Endodermal cell (in vitro differentiated cells): Measurements from ENCODE around the gene TBR1. TPM values are rescaled to one million over a fixed set of nuclear protein-coding genes. Genes with fewer than 3 reads are reported as not detected.

ENCODE experiments used
- DNase-seq: peaks from one replicate; pipeline ENCODE4 v3.0.0-alpha.2; 2017
- H3K27ac ChIP-seq: 2 replicates; pipeline ENCODE4 v1.5.1; 2013; ENCODE audit warnings: mild to moderate bottlenecking, low read depth, low read length, moderate library complexity
- H3K27me3 ChIP-seq: 2 replicates; pipeline ENCODE4 v1.6.1; 2013; ENCODE audit warnings: mild to moderate bottlenecking, low read length, moderate library complexity; ENCODE audit not compliant: insufficient read depth, control insufficient read depth, poor library complexity, severe bottlenecking
- H3K36me3 ChIP-seq: 2 replicates; pipeline ENCODE4 v1.7.0; 2013; ENCODE audit warnings: mild to moderate bottlenecking, low read length, moderate library complexity; ENCODE audit not compliant: control insufficient read depth, insufficient read depth
- H3K4me1 ChIP-seq: one replicate; pipeline ENCODE4 v1.7.0; 2013; ENCODE audit warnings: low read length; ENCODE audit not compliant: control insufficient read depth, insufficient read depth
- H3K4me3 ChIP-seq: 2 replicates; pipeline ENCODE4 v1.5.1; 2013; ENCODE audit warnings: mild to moderate bottlenecking, low read length, moderate library complexity
- H3K9ac ChIP-seq: 2 replicates; pipeline ENCODE4 v1.6.1; 2013; ENCODE audit warnings: mild to moderate bottlenecking, low read length, moderate library complexity; ENCODE audit not compliant: poor library complexity, severe bottlenecking; ENCODE audit errors: extremely low read depth
- H3K9me3 ChIP-seq: 2 replicates; pipeline ENCODE4 v1.6.1; 2013; ENCODE audit warnings: mild to moderate bottlenecking, low read length, moderate library complexity; ENCODE audit not compliant: control insufficient read depth
- H3K27ac Mint-ChIP-seq: 2 replicates; pipeline ENCODE4 v1.8.0; 2020; ENCODE audit warnings: mixed read lengths
- H3K27me3 Mint-ChIP-seq: 2 replicates; pipeline ENCODE4 v1.8.0; 2021; ENCODE audit warnings: mild to moderate bottlenecking, mixed read lengths; ENCODE audit not compliant: insufficient read depth
- H3K36me3 Mint-ChIP-seq: 2 replicates; pipeline ENCODE4 v1.8.0; 2020; ENCODE audit warnings: low read depth, mixed read lengths
- H3K4me1 Mint-ChIP-seq: 2 replicates; pipeline ENCODE4 v1.8.0; 2020; ENCODE audit warnings: mixed read lengths
- H3K4me3 Mint-ChIP-seq: 2 replicates; pipeline ENCODE4 v1.8.0; 2020; ENCODE audit warnings: mild to moderate bottlenecking, moderate library complexity, mixed read lengths
- H3K9me3 Mint-ChIP-seq: 2 replicates; pipeline ENCODE4 v1.8.0; 2020; ENCODE audit warnings: mild to moderate bottlenecking, mixed read lengths
- CTCF ChIP-seq: fragments of 200-600 bp; sonication (generic); conservative IDR thresholded peaks from 2 replicates; pipeline ENCODE4 v1.5.0; 2021; ENCODE audit warnings: antibody characterized with exemption, mild to moderate bottlenecking
- WGBS, 2 experiments: methylation state at CpG; one replicate each; pipeline versions ENCODE4 v1.1.5 to v1.1.7; 2013; ENCODE audit warnings: missing lambda C conversion rate in 2 of 2, mixed read lengths in 1 of 2; ENCODE audit not compliant: insufficient coverage in 1 of 2, insufficient read length in 1 of 2; 5-methylcytosine and 5-hydroxymethylcytosine counted together
- long read RNA-seq, 4 experiments: library from polyadenylated mRNA in 2 of 4; library from RNA in 1 of 4; library from capped mRNA in 1 of 4; stranded (forward) in 3 of 4; unstranded in 1 of 4; transcript quantifications; one replicate each; pipeline ENCODE4 v2.0.0, GENCODE V29; 2020 to 2021; ENCODE audit warnings: inconsistent platforms in 1 of 4
- polyA plus RNA-seq, 2 experiments: library from polyadenylated mRNA; stranded (reverse); fragments of 50-300 nt; gene quantifications; one replicate each; pipeline ENCODE4 v1.2.3, GENCODE V29; 2013
- total RNA-seq, 2 donors: library from RNA; stranded (reverse); fragmentation: NEBNext Ultra II Directional in 1 of 2; extraction: Animal tissue kit (Norgen Biotek cat#: 25700) in 1 of 2; gene quantifications; 2 replicates in 1 of 2; 3 replicates in 1 of 2; pipeline ENCODE4 v1.2.1, GENCODE V29; 2021

TBR1 gene
- total RNA-seq: 1 to 10 TPM; 1.2 to 2.4 TPM
- 0.25 TPM for polyA plus RNA-seq (2013, experiment 1 of 2)
- polyA plus RNA-seq (2013, experiment 2 of 2): 0.12 TPM
- long read RNA-seq, experiment 1, partial matches to known transcripts: 0 of 2 reads
- long read RNA-seq, experiment 1, other reads (novel, unspliced or antisense): 2 of 2 reads
- long read RNA-seq, experiment 2, partial matches to known transcripts: 4 of 4 reads
- long read RNA-seq, experiment 2, other reads (novel, unspliced or antisense): 0 of 4 reads
- long read RNA-seq, experiment 3, full-length matches to known transcripts: 3 of 5 reads
- long read RNA-seq, experiment 3, partial matches to known transcripts: 1 of 5 reads
- long read RNA-seq, experiment 3, other reads (novel, unspliced or antisense): 1 of 5 reads
- long read RNA-seq, experiment 4: 0 reads

DNA sequence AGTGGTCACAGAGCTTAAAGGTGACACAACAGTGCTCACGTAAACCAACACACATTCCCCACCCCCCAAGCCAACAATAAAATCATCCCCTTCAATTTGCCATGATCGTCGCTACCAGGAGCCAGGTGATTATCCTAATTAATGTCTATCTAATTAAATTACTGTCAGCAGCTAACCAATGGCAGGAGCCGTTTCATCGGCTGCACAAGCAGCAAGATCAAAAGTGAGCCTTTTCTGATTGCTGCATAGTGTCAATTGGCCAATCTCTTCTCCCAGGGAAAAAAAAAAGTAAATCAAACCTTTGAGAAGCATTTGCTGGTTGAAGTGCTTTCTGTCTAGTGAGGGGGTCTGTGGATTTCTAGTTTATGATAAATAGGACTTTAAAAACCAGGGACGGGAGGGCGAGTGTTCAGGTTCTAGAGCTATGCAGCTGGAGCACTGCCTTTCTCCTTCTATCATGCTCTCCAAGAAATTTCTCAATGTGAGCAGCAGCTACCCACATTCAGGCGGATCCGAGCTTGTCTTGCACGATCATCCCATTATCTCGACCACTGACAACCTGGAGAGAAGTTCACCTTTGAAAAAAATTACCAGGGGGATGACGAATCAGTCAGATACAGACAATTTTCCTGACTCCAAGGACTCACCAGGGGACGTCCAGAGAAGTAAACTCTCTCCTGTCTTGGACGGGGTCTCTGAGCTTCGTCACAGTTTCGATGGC lies at the start of gene TBR1:
Gene TBR1, plus strand, starts transcription at position 311 of the 721 bp plus-strand sequence. Its CDS starts 114 bp downstream, at position 425.
- Mint-ChIP-seq H3K4me1 (peaks cover 52% of the 10 kb centered on the region), H3K9me3 (no peaks in the 10 kb centered on the region), H3K27me3 (peaks cover 61% of the 10 kb centered on the region), H3K36me3 (peaks cover 5% of the 10 kb centered on the region), H3K27ac (no peak within 1 kb of the TSS), H3K4me3 (peak within 1 kb of the TSS; percentile 62)
- peak; percentile 66 for DNase-seq
- peaks cover 71% of the 10 kb centered on the region for H3K27me3 ChIP-seq
- no peak within 1 kb of the TSS for H3K27ac ChIP-seq
- no peak within 1 kb of the TSS for H3K9ac ChIP-seq
- no peaks in the 10 kb centered on the region for H3K9me3 ChIP-seq
- peaks cover 9% of the 10 kb centered on the region for H3K36me3 ChIP-seq
- H3K4me1 ChIP-seq: peaks cover 3% of the 10 kb centered on the region
- H3K4me3 ChIP-seq: peak within 1 kb of the TSS; percentile 70
- TF ChIP-seq CTCF: no peak
- 1 to 3% methylated on average over 16 of the region's 16 CpGs for WGBS, 2 experiments

GRCh38 chr2:161367675-161368074 lies 48.4 kb upstream of the TBR1 start:
- TF ChIP-seq CTCF: no peak
- Histone ChIP-seq H3K4me3 (no peak overlapping the region), H3K9ac (no peak overlapping the region), H3K36me3 (peaks cover 43% of the 10 kb centered on the region), H3K4me1 (peaks cover 13% of the 10 kb centered on the region), H3K27ac (no peak overlapping the region), H3K27me3 (no peaks in the 10 kb centered on the region), H3K9me3 (peaks cover 14% of the 10 kb centered on the region)
- Mint-ChIP-seq H3K27me3 (no peaks in the 10 kb centered on the region), H3K36me3 (peaks cover 21% of the 10 kb centered on the region), H3K9me3 (peaks cover 9% of the 10 kb centered on the region), H3K4me3 (no peak overlapping the region), H3K4me1 (peaks cover 45% of the 10 kb centered on the region), H3K27ac (peak overlapping the region; percentile 24)
- DNase-seq: no peak
- WGBS, 2 experiments: 92 to 100% methylated on average over 1 to 3 of the region's 3 CpGs

GRCh38 chr2:161369311-161369710 lies 46.8 kb upstream of the TBR1 start:
- H3K4me3 ChIP-seq: no peak overlapping the region
- Mint-ChIP-seq H3K27me3 (no peaks in the 10 kb centered on the region), H3K4me1 (peaks cover 50% of the 10 kb centered on the region), H3K9me3 (no peaks in the 10 kb centered on the region), H3K4me3 (peak overlapping the region; percentile 1), H3K36me3 (peaks cover 7% of the 10 kb centered on the region), H3K27ac (peak overlapping the region; percentile 32)
- H3K27ac ChIP-seq: no peak overlapping the region
- H3K9ac ChIP-seq: no peak overlapping the region
- no peak for TF ChIP-seq CTCF
- 22 to 50% methylated on average over 1 to 2 of the region's 2 CpGs for WGBS, 2 experiments
- no peak for DNase-seq
- H3K4me1 ChIP-seq: peaks cover 13% of the 10 kb centered on the region
- no peaks in the 10 kb centered on the region for H3K9me3 ChIP-seq
- H3K36me3 ChIP-seq: peaks cover 33% of the 10 kb centered on the region
- no peaks in the 10 kb centered on the region for H3K27me3 ChIP-seq
